ENCODE results near the gene PTGR2.

- TF ChIP-seq GATA2 (IDR thresholded peaks at IDR 0.05; ENCODE audit: low read depth, low read length) = no peak
- no peak for TF ChIP-seq GATA3 (IDR thresholded peaks at IDR 0.05; ENCODE audit: low read depth, low read length)
Measured at GRCh38 chr14:73878436-73878835, 26.8 kb downstream of the PTGR2 start.

Measured in SH-SY5Y (cell line).